CD4-positive, alpha-beta memory T cell (primary cell): ENCODE data around the gene GOSR1. TPM values are rescaled to one million over a fixed set of nuclear protein-coding genes. Genes with fewer than 3 reads are reported as not detected.
"Not testable (repeated sequence)": the region's sequence is repeated elsewhere in the genome, so short reads cannot be mapped to it uniquely, and the experiment has no call there.

Source experiments
- CTCF ChIA-PET: fragments of 350-600 bp; sonication (Branson Sonifier 250); formaldehyde crosslinking; loops from one replicate; lab custom pipeline; 2021; ENCODE audit warnings: inconsistent platforms; ENCODE audit not compliant: partially characterized antibody; lab: Charles Lee
- POLR2A ChIA-PET: fragments of 350-600 bp; sonication (Branson Sonifier 250); formaldehyde crosslinking; loops from one replicate; lab custom pipeline; 2021; ENCODE audit not compliant: partially characterized antibody; lab: Charles Lee
- DNase-seq, 5 donors: peaks; one replicate each; pipeline versions ENCODE4 v3.0.0 to v3.0.0-alpha.2; 2020 to 2022; ENCODE audit warnings: mixed read lengths in 1 of 5
- H3K27ac ChIP-seq: one replicate; pipeline ENCODE4 v1.7.0; 2013; ENCODE audit warnings: low read depth, low read length
- H3K27me3 ChIP-seq: 2 replicates; pipeline ENCODE4 v1.7.0; 2013; ENCODE audit warnings: mild to moderate bottlenecking, low read length, moderate library complexity; ENCODE audit not compliant: insufficient read depth
- H3K36me3 ChIP-seq: 2 replicates; pipeline ENCODE4 v1.7.0; 2013; ENCODE audit warnings: mild to moderate bottlenecking, low read length, moderate library complexity; ENCODE audit not compliant: insufficient read depth
- H3K4me1 ChIP-seq: 2 replicates; pipeline ENCODE4 v1.7.0; 2013; ENCODE audit warnings: mild to moderate bottlenecking, low read length, moderate library complexity; ENCODE audit not compliant: insufficient read depth
- H3K4me3 ChIP-seq, 2 donors: one replicate each; pipeline ENCODE4 v1.7.0; 2013; ENCODE audit warnings: low read length in 2 of 2, mild to moderate bottlenecking in 1 of 2
- H3K9me3 ChIP-seq, 2 donors: one replicate each; pipeline ENCODE4 v1.7.0; 2013; ENCODE audit warnings: low read length in 2 of 2, control low read depth in 1 of 2; ENCODE audit not compliant: control insufficient read depth in 1 of 2
- H3K27ac Mint-ChIP-seq, 7 donors: one replicate each; pipeline ENCODE4 v1.8.0; 2020 to 2021; ENCODE audit warnings: mixed read lengths in 7 of 7, mild to moderate bottlenecking in 6 of 7, inconsistent platforms in 3 of 7, moderate library complexity in 3 of 7
- H3K27me3 Mint-ChIP-seq, 2 donors: one replicate each; pipeline ENCODE4 v1.8.0; 2020 to 2021; ENCODE audit warnings: mixed read lengths in 2 of 2
- H3K36me3 Mint-ChIP-seq, 2 donors: one replicate each; pipeline ENCODE4 v1.8.0; 2020 to 2021; ENCODE audit warnings: mixed read lengths in 2 of 2, inconsistent platforms in 1 of 2, mild to moderate bottlenecking in 1 of 2
- H3K4me1 Mint-ChIP-seq, 4 donors: one replicate each; pipeline ENCODE4 v1.8.0; 2020 to 2021; ENCODE audit warnings: mixed read lengths in 4 of 4, mild to moderate bottlenecking in 1 of 4
- H3K4me3 Mint-ChIP-seq, 8 donors: one replicate each; pipeline ENCODE4 v1.8.0; 2020 to 2021; ENCODE audit warnings: mixed read lengths in 8 of 8, mild to moderate bottlenecking in 7 of 8, moderate library complexity in 6 of 8, inconsistent platforms in 3 of 8
- H3K9me3 Mint-ChIP-seq, 8 donors: one replicate each; pipeline ENCODE4 v1.8.0; 2020 to 2021; ENCODE audit warnings: mixed read lengths in 8 of 8, mild to moderate bottlenecking in 5 of 8, inconsistent platforms in 3 of 8, moderate library complexity in 1 of 8
- intact Hi-C: fragments of 100-400 bp; cut with micrococcal nuclease; formaldehyde crosslinking; loops from one replicate; pipeline ENCODE4 v1.15.1; 2023
- polyA plus RNA-seq, 2 donors: library from polyadenylated mRNA; unstranded; fragments of 300-500 nt; fragmentation: Illumina TruSeq; gene quantifications; one replicate each; pipeline ENCODE4 v1.2.3, GENCODE V29; 2021
- total RNA-seq, 2 experiments: library from RNA; stranded (reverse); gene quantifications; one replicate each; pipeline ENCODE4 v1.2.3, GENCODE V29; 2021

GOSR1 gene
- total and polyA plus RNA-seq, 4 experiments from 2014 or later: 39.2 to 64.5 (median 59.5) TPM

DNA sequence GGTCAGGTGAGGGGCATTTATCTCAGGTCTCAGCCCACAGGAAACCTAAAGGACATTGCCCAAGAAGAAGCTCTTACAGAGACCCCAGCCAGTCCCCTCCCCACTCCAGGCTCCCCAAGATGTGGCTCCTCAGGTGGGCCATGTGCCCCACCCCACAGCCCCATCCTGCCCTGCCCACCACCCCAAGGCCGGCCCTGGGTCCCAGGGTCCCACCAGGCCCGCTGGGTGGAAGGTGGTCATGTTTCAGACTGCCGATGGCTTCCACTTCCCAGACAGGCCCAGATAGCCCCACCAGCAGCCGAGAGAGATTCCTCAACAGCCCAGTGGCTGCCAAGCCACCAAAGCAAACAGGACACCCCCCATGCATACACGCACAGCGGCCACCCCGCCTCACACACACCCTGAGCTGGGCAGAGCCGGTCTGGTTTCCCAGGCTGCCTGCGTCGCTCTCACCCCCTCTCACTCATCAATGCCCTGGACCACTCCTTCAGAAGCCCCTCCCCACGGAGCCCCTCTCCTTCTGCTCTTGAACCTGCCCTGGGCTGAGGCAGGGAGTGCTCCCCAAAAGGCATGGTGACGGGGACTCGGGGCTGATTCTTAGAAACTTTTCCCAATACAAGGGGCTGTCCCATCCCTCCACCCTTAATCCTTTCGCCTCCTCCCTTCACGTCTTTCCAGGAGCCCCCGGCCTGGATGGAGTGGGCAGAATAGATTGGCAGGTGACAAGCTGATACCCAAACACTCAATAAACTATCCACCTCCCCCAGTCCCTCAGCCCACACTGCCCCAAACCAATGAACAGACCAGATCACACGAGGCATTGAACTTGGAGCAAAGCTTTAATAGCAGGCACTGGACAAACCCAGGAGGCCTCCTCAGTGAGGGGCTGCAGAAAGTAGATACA is 95.7 kb downstream of the GOSR1 start:
- CTCF ChIA-PET: interaction anchor here (0.6 kb wide), 1 partner anchor 601 kb away, joined by 5 read pairs; no protein-coding TSS in a partner anchor
- H3K27ac Mint-ChIP-seq, DNase-seq, H3K36me3 ChIP-seq, H3K27ac ChIP-seq, H3K36me3 Mint-ChIP-seq, H3K4me1 Mint-ChIP-seq, H3K27me3 ChIP-seq, intact Hi-C loops, H3K9me3 Mint-ChIP-seq, H3K9me3 ChIP-seq, H3K4me1 ChIP-seq, H3K4me3 ChIP-seq, H3K4me3 Mint-ChIP-seq, POLR2A ChIA-PET: not testable (repeated sequence)
- H3K27me3 Mint-ChIP-seq: peaks cover 1 to 10% of the 10 kb centered on the region in 2 donors

DNA sequence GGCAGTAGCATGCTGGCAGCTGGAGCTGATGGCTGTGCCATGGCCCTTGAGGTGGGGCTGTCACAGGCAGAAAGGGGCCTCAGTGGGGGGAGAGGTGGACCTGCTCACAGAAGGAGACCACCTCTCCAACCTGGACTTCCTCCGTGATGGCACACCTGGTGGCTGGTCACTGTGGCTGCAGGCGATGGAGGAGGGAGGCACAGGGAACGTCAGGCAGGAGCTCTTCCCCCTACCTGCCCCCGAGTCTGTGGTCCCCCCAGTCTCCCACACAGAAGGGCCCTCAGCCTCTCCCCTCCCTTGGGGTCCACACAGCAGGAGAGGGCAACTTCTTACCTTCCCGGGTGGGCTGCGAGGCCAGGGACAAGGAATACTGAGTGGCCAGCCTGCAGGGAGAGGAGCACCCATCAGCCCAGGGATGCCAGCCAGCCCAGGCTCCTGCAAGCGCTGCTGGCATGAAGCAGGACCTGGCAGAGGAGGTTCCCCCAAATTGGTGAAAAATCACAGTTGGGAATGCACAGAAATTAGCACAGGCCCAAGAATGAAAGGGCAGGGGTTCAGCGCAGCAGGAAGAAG is 96.5 kb downstream of the GOSR1 start:
- Mint-ChIP-seq H3K27ac (no peak overlapping the region), H3K9me3 (no peaks in the 10 kb centered on the region), H3K36me3 (no peaks in the 10 kb centered on the region), H3K4me1 (no peaks in the 10 kb centered on the region), H3K27me3 (peaks cover under 1 to 10% of the 10 kb centered on the region in 2 donors), H3K4me3 (no peak overlapping the region)
- Histone ChIP-seq H3K36me3 (no peaks in the 10 kb centered on the region), H3K4me3 (no peak overlapping the region), H3K9me3 (no peaks in the 10 kb centered on the region), H3K27me3 (no peaks in the 10 kb centered on the region), H3K27ac (no peak overlapping the region), H3K4me1 (no peaks in the 10 kb centered on the region)
- intact Hi-C loops: no loop called here
- DNase-seq: no peak
- CTCF ChIA-PET: interaction anchor here (0.6 kb wide), 1 partner anchor 601 kb away, joined by 5 read pairs; no protein-coding TSS in a partner anchor
- POLR2A ChIA-PET: no interaction called here

DNA sequence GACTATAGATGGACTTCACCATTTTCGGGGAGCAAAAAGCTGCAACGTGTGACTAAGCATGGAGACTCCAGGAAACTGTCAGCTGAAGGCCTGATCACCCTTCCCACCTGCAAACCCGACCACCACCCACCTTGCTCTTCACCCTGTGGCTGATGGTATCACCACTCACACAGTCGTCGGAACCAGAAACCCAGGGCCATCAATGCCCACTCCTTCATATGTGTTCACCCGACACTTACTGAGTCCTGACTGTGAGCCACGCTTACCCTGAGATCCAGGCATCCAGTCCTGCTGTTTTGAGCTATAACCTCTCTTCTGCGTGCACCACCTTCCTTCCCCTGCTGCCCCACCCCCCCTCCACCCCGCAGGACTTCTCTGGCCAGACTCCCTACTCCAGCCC is 97.1 kb downstream of the GOSR1 start:
- POLR2A ChIA-PET, DNase-seq, H3K27ac Mint-ChIP-seq, H3K4me3 ChIP-seq, H3K4me1 Mint-ChIP-seq, H3K27ac ChIP-seq, CTCF ChIA-PET, H3K36me3 Mint-ChIP-seq, H3K4me1 ChIP-seq, H3K9me3 ChIP-seq, H3K27me3 ChIP-seq, H3K4me3 Mint-ChIP-seq, intact Hi-C loops, H3K9me3 Mint-ChIP-seq, H3K36me3 ChIP-seq, H3K27me3 Mint-ChIP-seq: not testable (repeated sequence)

DNA sequence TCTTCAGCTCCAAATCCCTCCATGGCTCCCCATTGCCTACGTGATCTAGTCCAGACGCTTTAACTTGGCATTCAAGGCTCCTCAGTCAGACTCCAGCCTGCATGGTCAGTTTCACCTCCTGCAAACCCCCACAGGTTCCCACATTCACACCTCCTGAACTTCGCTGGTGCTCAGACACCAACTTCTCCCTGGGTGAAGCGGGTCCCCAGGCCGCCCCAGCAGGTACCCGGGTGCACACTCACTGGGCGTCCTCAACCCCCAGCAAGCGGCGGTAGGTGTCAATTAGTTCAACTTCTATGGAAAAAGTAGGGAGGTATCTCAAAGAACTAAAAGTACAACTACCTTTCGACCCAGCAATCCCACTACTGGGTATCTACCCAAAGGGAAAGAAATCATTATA is 97.6 kb downstream of the GOSR1 start:
- H3K27ac ChIP-seq, DNase-seq, H3K4me1 Mint-ChIP-seq, H3K27ac Mint-ChIP-seq, H3K9me3 Mint-ChIP-seq, H3K27me3 ChIP-seq, CTCF ChIA-PET, H3K4me1 ChIP-seq, intact Hi-C loops, H3K4me3 Mint-ChIP-seq, H3K36me3 ChIP-seq, H3K36me3 Mint-ChIP-seq, H3K9me3 ChIP-seq, H3K27me3 Mint-ChIP-seq, H3K4me3 ChIP-seq, POLR2A ChIA-PET: not testable (repeated sequence)

DNA sequence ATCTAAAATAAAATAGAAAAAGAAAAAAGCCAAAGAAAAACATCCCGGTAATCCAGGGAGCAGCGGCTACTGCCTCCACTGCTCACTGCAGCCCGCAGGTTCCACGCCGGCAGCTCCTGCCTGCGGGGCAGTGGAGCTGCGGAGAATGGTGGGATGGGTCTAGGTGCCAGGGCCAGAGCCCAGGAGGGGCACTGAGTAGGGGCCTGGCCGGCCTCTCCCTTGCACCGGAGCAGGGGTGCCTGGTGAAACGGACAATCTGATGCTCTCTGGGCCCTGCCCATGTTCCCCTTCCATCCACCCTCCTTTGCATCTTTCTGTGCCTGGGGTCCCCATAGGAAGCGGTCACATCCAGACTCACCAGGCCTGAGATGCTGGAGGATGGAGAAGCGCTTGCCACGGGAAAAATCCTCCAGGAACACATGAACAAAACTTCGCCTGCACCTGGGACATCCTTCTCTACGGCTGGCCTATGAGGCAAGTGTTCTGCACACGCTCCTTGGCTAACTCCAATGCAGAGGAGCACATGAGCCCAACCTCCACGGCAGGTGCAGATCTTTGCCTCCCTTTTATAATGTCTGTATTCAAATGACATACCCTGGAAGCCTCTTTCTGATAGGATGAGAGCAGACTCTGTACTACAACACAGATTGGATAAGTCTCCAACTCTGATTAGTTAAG is 98.6 kb downstream of the GOSR1 start:
- POLR2A ChIA-PET, H3K4me1 ChIP-seq, H3K4me3 ChIP-seq, H3K36me3 ChIP-seq, H3K9me3 Mint-ChIP-seq, DNase-seq, intact Hi-C loops, H3K36me3 Mint-ChIP-seq, H3K27me3 Mint-ChIP-seq, H3K27ac ChIP-seq, H3K4me1 Mint-ChIP-seq, CTCF ChIA-PET, H3K27me3 ChIP-seq, H3K27ac Mint-ChIP-seq, H3K9me3 ChIP-seq: not testable (repeated sequence)
- peak overlapping the region in 1 of 8 donors; percentile 26 for H3K4me3 Mint-ChIP-seq

DNA sequence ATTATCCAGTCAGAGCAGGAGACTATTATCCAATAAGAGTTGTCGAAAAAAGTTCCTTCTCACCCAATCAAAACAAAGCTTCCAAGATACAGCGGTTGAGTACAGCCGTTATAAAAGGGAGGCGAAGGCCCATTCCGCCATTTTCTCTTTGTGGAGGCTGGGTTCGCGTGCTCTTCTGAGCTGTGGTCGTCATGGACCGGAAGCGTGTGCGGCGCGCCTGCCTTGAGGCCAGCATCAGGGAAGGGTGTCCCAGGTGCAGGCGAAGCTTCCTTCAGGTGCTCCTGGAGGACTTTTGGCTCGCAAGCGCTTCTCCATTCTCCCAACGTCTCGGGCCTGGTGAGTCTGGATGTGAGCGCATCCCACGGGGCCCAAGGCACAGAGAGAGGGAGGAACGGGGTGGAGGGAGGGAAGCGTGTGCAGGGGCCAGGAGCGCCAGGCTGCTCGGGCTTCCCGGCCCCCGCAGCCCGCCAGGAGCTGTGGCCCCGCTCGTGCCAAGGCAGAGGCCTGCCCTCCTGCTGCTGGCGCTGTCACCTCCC is 99.2 kb downstream of the GOSR1 start:
- no peaks in the 10 kb centered on the region for H3K9me3 ChIP-seq
- intact Hi-C loops: no loop called here
- peak overlapping the region in 1 of 7 donors; percentile 67 for H3K27ac Mint-ChIP-seq
- peaks cover 0 to 2% (median 0%) of the 10 kb centered on the region in 4 donors for H3K4me1 Mint-ChIP-seq
- no peaks in the 10 kb centered on the region for H3K36me3 Mint-ChIP-seq
- H3K4me3 Mint-ChIP-seq: peak overlapping the region in 2 of 8 donors; percentile 30 to 79
- H3K36me3 ChIP-seq: no peaks in the 10 kb centered on the region
- ChIA-PET POLR2A (no interaction called here), CTCF (no interaction called here)
- no peaks in the 10 kb centered on the region for H3K4me1 ChIP-seq
- H3K27me3 ChIP-seq: no peaks in the 10 kb centered on the region
- no peaks in the 10 kb centered on the region for H3K9me3 Mint-ChIP-seq
- no peak overlapping the region for H3K4me3 ChIP-seq
- H3K27ac ChIP-seq: no peak overlapping the region
- H3K27me3 Mint-ChIP-seq: peaks cover 1 to 7% of the 10 kb centered on the region in 2 donors
- DNase-seq: peak in 1 of 5 donors; percentile 7
